ENCODE data around the gene COP1. TPM values are rescaled to one million over a fixed set of nuclear protein-coding genes. Genes with fewer than 3 reads are reported as not detected.

COP1 gene
- total and polyA plus RNA-seq, 2 of the 8 experiments (the other 6 are each of a cell fraction or from before 2014, with no cell fraction given), result 26.2 to 44.9 TPM

DNA sequence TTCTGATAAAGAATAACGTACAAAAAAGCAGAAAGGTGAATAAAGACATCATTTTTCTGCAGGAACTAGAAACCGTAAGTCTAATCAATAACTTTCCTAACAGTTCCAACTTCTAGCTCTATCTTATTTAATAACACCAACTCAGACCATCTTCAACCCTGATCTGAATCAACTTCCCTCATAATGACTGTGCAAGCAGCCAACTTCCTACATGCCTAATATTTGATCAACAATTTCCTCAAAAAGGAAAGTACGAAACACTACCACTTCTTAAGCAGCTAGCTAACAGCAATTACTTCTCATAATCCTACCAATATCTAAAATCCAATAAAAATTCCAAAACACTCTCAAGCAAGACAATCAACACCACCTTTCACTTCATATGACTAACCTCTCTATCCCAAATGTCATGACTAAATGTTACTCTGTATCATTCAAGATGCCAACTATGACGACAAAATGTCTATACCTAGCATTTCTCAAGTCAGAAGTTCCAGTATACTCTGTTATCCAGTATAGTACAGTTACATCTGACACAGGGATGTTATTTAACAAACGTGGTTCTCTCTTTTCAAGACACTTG lies 1.7 kb downstream of the COP1 start:
- Histone ChIP-seq H3K18ac (ENCODE audit: extremely low read depth, low read length) (no peak overlapping the region), H4K8ac (ENCODE audit: extremely low read depth, insufficient read depth, low read length) (no peak overlapping the region), H3K79me2 (ENCODE audit: control insufficient read depth in 1 of 2, insufficient read depth in 2 of 2, low read length in 2 of 2) (peaks cover 20 to 59% of the 10 kb centered on the region in 2 experiments), H3K56ac (replicated peaks; ENCODE audit: insufficient read length, low read depth, low read length) (no peak overlapping the region), H4K20me1 (replicated peaks in 1 of 2; ENCODE audit: control insufficient read depth in 1 of 2, insufficient read depth in 2 of 2, low read length in 2 of 2) (peaks cover 3 to 8% of the 10 kb centered on the region in 2 experiments), H2BK5ac (ENCODE audit: low read depth, low read length) (no peak overlapping the region), H2BK20ac (ENCODE audit: low read length) (no peak overlapping the region), H4K5ac (ENCODE audit: insufficient read length, low read depth, low read length) (no peak overlapping the region), H3K27me3 (replicated peaks in 1 of 4; ENCODE audit: control insufficient read depth in 3 of 4, extremely low read depth in 1 of 4, insufficient read depth in 3 of 4, low read length in 3 of 4) (no peaks in the 10 kb centered on the region), H3K23ac (ENCODE audit: insufficient read length) (no peak overlapping the region), H2BK12ac (ENCODE audit: low read depth, low read length) (no peak overlapping the region), H3K4me2 (ENCODE audit: insufficient read depth in 1 of 2, low read depth in 2 of 2, low read length in 2 of 2) (peak overlapping the region; percentile 71 to 75), H2AFZ (ENCODE audit: low read length) (no peak overlapping the region), H3K9me3 (ENCODE audit: insufficient read depth in 2 of 2, low read depth in 1 of 2, low read length in 1 of 2) (no peaks in the 10 kb centered on the region), H3K4me1 (replicated peaks in 1 of 4; ENCODE audit: control insufficient read depth in 3 of 4, insufficient read depth in 4 of 4, low read length in 3 of 4) (no peaks in the 10 kb centered on the region; a peak in 2 of 7 replicates), H3K79me1 (ENCODE audit: low read depth, low read length) (peaks cover 4% of the 10 kb centered on the region), H3K14ac (ENCODE audit: insufficient read length) (no peak overlapping the region), H2BK15ac (ENCODE audit: low read length) (no peak overlapping the region), H3K4me3 (ENCODE audit: extremely low read depth in 1 of 4, insufficient read depth in 2 of 4, low read depth in 3 of 4, low read length in 4 of 4) (peak overlapping the region; percentile 80 to 100 (median 91); a peak in 7 of 8 replicates), H2BK120ac (replicated peaks; ENCODE audit: low read depth, low read length) (no peak overlapping the region), H3K4ac (replicated peaks; ENCODE audit: insufficient read length, low read depth, low read length) (no peak overlapping the region), H3K9ac (replicated peaks in 1 of 4; ENCODE audit: extremely low read depth in 1 of 4, low read depth in 3 of 4, low read length in 3 of 4) (peak overlapping the region in 1 of 4 experiments; percentile 68; a peak in 1 of 7 replicates), H3K23me2 (ENCODE audit: low read depth, low read length) (peaks cover 12% of the 10 kb centered on the region), H2AK5ac (ENCODE audit: low read depth, low read length) (no peak overlapping the region), H3K27ac (ENCODE audit: low read depth, low read length) (no peak overlapping the region), H4K91ac (replicated peaks; ENCODE audit: insufficient read length, low read length) (no peak overlapping the region), H3K36me3 (ENCODE audit: control insufficient read depth in 2 of 4, insufficient read depth in 4 of 4, low read length in 3 of 4) (no peaks in the 10 kb centered on the region)
- DNase-seq (ENCODE audit: low read depth in 1 of 2, low spot score in 2 of 2) (no peak), FAIRE-seq (no peak)
- TF ChIP-seq HDAC6 (IDR thresholded peaks at IDR 0.05; ENCODE audit: low read depth, low read length) (no peak), SP1 (IDR thresholded peaks at IDR 0.05; ENCODE audit: low read depth, low read length) (no peak), MAX (IDR thresholded peaks at IDR 0.05) (no peak)
- TF ChIP-seq, protein P1, sequence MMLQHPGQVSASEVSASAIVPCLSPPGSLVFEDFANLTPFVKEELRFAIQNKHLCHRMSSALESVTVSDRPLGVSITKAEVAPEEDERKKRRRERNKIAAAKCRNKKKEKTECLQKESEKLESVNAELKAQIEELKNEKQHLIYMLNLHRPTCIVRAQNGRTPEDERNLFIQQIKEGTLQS (IDR thresholded peaks at IDR 0.05; ENCODE audit: insufficient read depth, low read depth, low read length), result no peak
- POLR2A ChIA-PET (ENCODE audit: partially characterized antibody), result interaction anchor here (1.4 to 1.6 kb wide), 2 partner anchors 10 to 19 kb away, joined by 3 to 4 read pairs; no protein-coding TSS in a partner anchor
- WGBS, 2 experiments (ENCODE audit: extremely low coverage in 1 of 2, insufficient coverage in 1 of 2, insufficient read length in 1 of 2, insufficient replicate concordance in 2 of 2, low coverage in 1 of 2, low lambda C conversion rate in 2 of 2, missing lambda C conversion rate in 1 of 2), result 55% methylated on average over 5 of the region's 5 CpGs; no CpG with 5 or more reads in 1 of the 2 experiments
- CTCF ChIA-PET (ENCODE audit: partially characterized antibody), result interaction anchor here (1.2 kb wide), 1 partner anchor 42 kb away, joined by 3 read pairs; no protein-coding TSS in a partner anchor
